Measurements from ENCODE around the gene C3orf80. TPM values are rescaled to one million over a fixed set of nuclear protein-coding genes. Genes with fewer than 3 reads are reported as not detected.

C3orf80 gene
- total and polyA plus RNA-seq, 3 donors from 2014 or later, result 0.63 to 2.8 (median 2.0) TPM

- intact Hi-C loops (cut with DNase I; ENCODE audit: low total_unique reads), result no loop called here
- Histone ChIP-seq H3K36me3 (ENCODE audit: low read depth, missing control alignments) (no peaks in the 10 kb centered on the region), H3K4me1 (no peaks in the 10 kb centered on the region), H3K27me3 (no peaks in the 10 kb centered on the region), H3K27ac (no peak overlapping the region), H3K4me3 (no peak overlapping the region), H3K9me3 (no peaks in the 10 kb centered on the region)
- no peak for DNase-seq
- TF ChIP-seq POLR2A (IDR thresholded peaks at IDR 0.05), result no peak
- TF ChIP-seq CTCF (IDR thresholded peaks at IDR 0.05), result no peak
- WGBS, 2 donors, result 69 to 91% methylated on average over 1 of the region's 1 CpG
These were observed 22.5 kb downstream of the C3orf80 start for GRCh38 chr3:160247766-160248165.

- H3K27ac ChIP-seq, result no peak overlapping the region
- intact Hi-C loops (cut with DNase I; ENCODE audit: low total_unique reads), result no loop called here
These were observed 28.1 kb downstream of the C3orf80 start for GRCh38 chr3:160253298-160253697.

GRCh38 chr3:160257606-160258005 is 32.4 kb downstream of the C3orf80 start:
- WGBS, 2 donors, result 89 to 91% methylated on average over 2 of the region's 2 CpGs
- Histone ChIP-seq H3K4me1 (no peaks in the 10 kb centered on the region), H3K4me3 (no peak overlapping the region), H3K9me3 (no peaks in the 10 kb centered on the region), H3K27ac (no peak overlapping the region), H3K27me3 (no peaks in the 10 kb centered on the region), H3K36me3 (ENCODE audit: low read depth, missing control alignments) (no peaks in the 10 kb centered on the region)
- TF ChIP-seq POLR2A (IDR thresholded peaks at IDR 0.05) (no peak), CTCF (IDR thresholded peaks at IDR 0.05) (no peak)
- no peak for DNase-seq
- intact Hi-C loops (cut with DNase I; ENCODE audit: low total_unique reads), result no loop called here

More at GRCh38 chr3:160253298-160253697, 28.1 kb downstream of the C3orf80 start:
- no peaks in the 10 kb centered on the region for H3K4me1 ChIP-seq
- no peaks in the 10 kb centered on the region for H3K9me3 ChIP-seq
- no peaks in the 10 kb centered on the region for H3K27me3 ChIP-seq
- no peaks in the 10 kb centered on the region for H3K36me3 ChIP-seq (ENCODE audit: low read depth, missing control alignments)
- no peak for DNase-seq
- no peak for TF ChIP-seq POLR2A (IDR thresholded peaks at IDR 0.05)
- H3K4me3 ChIP-seq, result no peak overlapping the region

- DNase-seq, result no peak
- WGBS, 2 donors, result 79 to 81% methylated on average over 1 of the region's 1 CpG
- H3K4me1 ChIP-seq, result no peaks in the 10 kb centered on the region
- no peak overlapping the region for H3K4me3 ChIP-seq
- H3K27ac ChIP-seq, result no peak overlapping the region
- no peaks in the 10 kb centered on the region for H3K36me3 ChIP-seq (ENCODE audit: low read depth, missing control alignments)
- intact Hi-C loops (cut with DNase I; ENCODE audit: low total_unique reads), result no loop called here
- no peak for TF ChIP-seq CTCF (IDR thresholded peaks at IDR 0.05)
- TF ChIP-seq POLR2A (IDR thresholded peaks at IDR 0.05), result no peak
- no peaks in the 10 kb centered on the region for H3K9me3 ChIP-seq
- no peaks in the 10 kb centered on the region for H3K27me3 ChIP-seq
These were observed 34.4 kb downstream of the C3orf80 start for GRCh38 chr3:160259589-160259988.

- WGBS, 2 donors, result 85 to 87% methylated on average over 7 of the region's 7 CpGs
These were observed 35.5 kb downstream of the C3orf80 start for GRCh38 chr3:160260587-160261270.

More at GRCh38 chr3:160260587-160261270, 35.5 kb downstream of the C3orf80 start:
- no peak for DNase-seq
- TF ChIP-seq CTCF (IDR thresholded peaks at IDR 0.05) (no peak), POLR2A (IDR thresholded peaks at IDR 0.05) (no peak)
- Histone ChIP-seq H3K9me3 (no peaks in the 10 kb centered on the region), H3K4me1 (no peaks in the 10 kb centered on the region), H3K27ac (no peak overlapping the region), H3K36me3 (ENCODE audit: low read depth, missing control alignments) (no peaks in the 10 kb centered on the region), H3K4me3 (no peak overlapping the region), H3K27me3 (no peaks in the 10 kb centered on the region)
- intact Hi-C loops (cut with DNase I; ENCODE audit: low total_unique reads), result no loop called here
